Naive B cell (primary cell): Measurements from ENCODE around the gene PLK4. TPM values are rescaled to one million over a fixed set of nuclear protein-coding genes. Genes with fewer than 3 reads are reported as not detected.

Source experiments
- ATAC-seq, 2 donors: fragments of 150-1000 bp; cut with Tn5 transposase; 2 replicates each; pipeline ENCODE4 v1.10.0; 2021; ENCODE audit warnings: low read depth in 2 of 2, mild to moderate bottlenecking in 2 of 2, moderate library complexity in 2 of 2
- DNase-seq: peaks from one replicate; pipeline ENCODE4 v3.0.0; 2022
- H3K27ac Mint-ChIP-seq, 6 donors: one replicate each; pipeline ENCODE4 v1.8.0; 2020 to 2022; ENCODE audit warnings: mild to moderate bottlenecking in 6 of 6, mixed read lengths in 6 of 6, moderate library complexity in 5 of 6, inconsistent platforms in 2 of 6
- H3K27me3 Mint-ChIP-seq, 3 donors: one replicate each; pipeline ENCODE4 v1.8.0; 2021 to 2022; ENCODE audit warnings: mixed read lengths in 3 of 3, mild to moderate bottlenecking in 1 of 3
- H3K36me3 Mint-ChIP-seq, 2 donors: one replicate each; pipeline ENCODE4 v1.8.0; 2020 to 2022; ENCODE audit warnings: mixed read lengths in 2 of 2, inconsistent platforms in 1 of 2, mild to moderate bottlenecking in 1 of 2
- H3K4me1 Mint-ChIP-seq, 3 donors: one replicate each; pipeline ENCODE4 v1.8.0; 2020 to 2022; ENCODE audit warnings: mixed read lengths in 3 of 3, inconsistent platforms in 1 of 3, mild to moderate bottlenecking in 1 of 3, moderate library complexity in 1 of 3
- H3K4me3 Mint-ChIP-seq, 8 donors: one replicate each; pipeline ENCODE4 v1.8.0; 2020 to 2022; ENCODE audit warnings: mild to moderate bottlenecking in 8 of 8, mixed read lengths in 8 of 8, moderate library complexity in 8 of 8, inconsistent platforms in 2 of 8
- H3K9me3 Mint-ChIP-seq, 7 donors: one replicate each; pipeline ENCODE4 v1.8.0; 2020 to 2022; ENCODE audit warnings: mixed read lengths in 7 of 7, mild to moderate bottlenecking in 5 of 7, inconsistent platforms in 2 of 7, moderate library complexity in 1 of 7
- polyA plus RNA-seq, 6 donors: library from polyadenylated mRNA; unstranded; fragments of 300-500 nt; fragmentation: Illumina TruSeq; gene quantifications; one replicate each; pipeline ENCODE4 v1.2.3, GENCODE V29; 2021; ENCODE audit warnings: low read depth in 6 of 6

PLK4 gene
- 1 to 10 TPM in 2 of 6 donors, under 1 TPM in 3, not detected in 1; 0.61 to 2.3 (median 0.85) TPM for polyA plus RNA-seq

GRCh38 chr4:127880763-127881562, at the start of gene PLK4:
PLK4 (plus strand) TSS chr4:127880893; CDS start chr4:127881135, 242 bp downstream.
- peak; percentile 94 for DNase-seq
- peak; percentile 96 for ATAC-seq
- peaks cover 15 to 20% (median 17%) of the 10 kb centered on the region in 3 donors for H3K4me1 Mint-ChIP-seq
- H3K9me3 Mint-ChIP-seq: no peaks in the 10 kb centered on the region
- H3K27me3 Mint-ChIP-seq: no peaks in the 10 kb centered on the region
- H3K36me3 Mint-ChIP-seq: peaks cover 0 to 5% of the 10 kb centered on the region in 2 donors
- peak within 1 kb of the TSS; percentile 96 to 99 (median 99) for H3K27ac Mint-ChIP-seq
- peak within 1 kb of the TSS; percentile 95 to 100 (median 96) for H3K4me3 Mint-ChIP-seq

- peak; percentile 80 to 88 for ATAC-seq
- peaks cover 6 to 14% (median 10%) of the 10 kb centered on the region in 3 donors for H3K4me1 Mint-ChIP-seq
- H3K27me3 Mint-ChIP-seq: no peaks in the 10 kb centered on the region
- no peaks in the 10 kb centered on the region for H3K9me3 Mint-ChIP-seq
- H3K27ac Mint-ChIP-seq: no peak overlapping the region
- H3K4me3 Mint-ChIP-seq: no peak overlapping the region
- peak; percentile 11 for DNase-seq
- no peaks in the 10 kb centered on the region for H3K36me3 Mint-ChIP-seq
These were observed 48.1 kb upstream of the PLK4 start for GRCh38 chr4:127832585-127832984.

GRCh38 chr4:127843704-127844600, 36.7 kb upstream of the PLK4 start:
- peaks cover 0 to 4% (median 0%) of the 10 kb centered on the region in 3 donors for H3K4me1 Mint-ChIP-seq
- no peaks in the 10 kb centered on the region for H3K27me3 Mint-ChIP-seq
- ATAC-seq: no peak

GRCh38 chr4:127844601-127845116, 36.0 kb upstream of the PLK4 start:
- H3K9me3 Mint-ChIP-seq: peaks cover 3 to 37% (median 29%) of the 10 kb centered on the region in 7 donors
- H3K27ac Mint-ChIP-seq: no peak overlapping the region
- no peak for ATAC-seq
- H3K27me3 Mint-ChIP-seq: no peaks in the 10 kb centered on the region
- DNase-seq: no peak
- H3K4me3 Mint-ChIP-seq: peak overlapping the region in 1 of 8 donors; percentile 5
- H3K4me1 Mint-ChIP-seq: peaks cover 0 to 4% (median 0%) of the 10 kb centered on the region in 3 donors
- H3K36me3 Mint-ChIP-seq: peaks cover 34 to 45% of the 10 kb centered on the region in 2 donors

More at GRCh38 chr4:127843704-127844600, 36.7 kb upstream of the PLK4 start:
- Mint-ChIP-seq H3K9me3 (peaks cover 0 to 30% (median 25%) of the 10 kb centered on the region in 7 donors), H3K36me3 (peaks cover 29 to 38% of the 10 kb centered on the region in 2 donors), H3K27ac (no peak overlapping the region), H3K4me3 (no peak overlapping the region)
- DNase-seq: no peak

- Mint-ChIP-seq H3K4me1 (peaks cover 0 to 4% (median 0%) of the 10 kb centered on the region in 3 donors), H3K27ac (peak overlapping the region in 2 of 6 donors; percentile 38 to 57), H3K4me3 (peak overlapping the region in 1 of 8 donors; percentile 15), H3K27me3 (no peaks in the 10 kb centered on the region), H3K36me3 (peaks cover 48 to 56% of the 10 kb centered on the region in 2 donors), H3K9me3 (peaks cover 12 to 51% (median 42%) of the 10 kb centered on the region in 7 donors)
- ATAC-seq (no peak), DNase-seq (no peak)
These were observed 34.6 kb upstream of the PLK4 start for GRCh38 chr4:127846061-127846460.

GRCh38 chr4:127846765-127847164, 33.9 kb upstream of the PLK4 start:
- H3K27me3 Mint-ChIP-seq: no peaks in the 10 kb centered on the region
- H3K9me3 Mint-ChIP-seq: peaks cover 16 to 58% (median 48%) of the 10 kb centered on the region in 7 donors
- H3K4me1 Mint-ChIP-seq: peaks cover 0 to 4% (median 0%) of the 10 kb centered on the region in 3 donors
- peak overlapping the region in 1 of 6 donors; percentile 64 for H3K27ac Mint-ChIP-seq
- H3K4me3 Mint-ChIP-seq: no peak overlapping the region
- DNase-seq: no peak
- peaks cover 53 to 63% of the 10 kb centered on the region in 2 donors for H3K36me3 Mint-ChIP-seq
- ATAC-seq: no peak

GRCh38 chr4:127849505-127850234, 31.0 kb upstream of the PLK4 start:
- H3K9me3 Mint-ChIP-seq: peaks cover 16 to 83% (median 58%) of the 10 kb centered on the region in 7 donors
- no peak overlapping the region for H3K4me3 Mint-ChIP-seq
- peak overlapping the region in 1 of 6 donors; percentile 2 for H3K27ac Mint-ChIP-seq
- ATAC-seq (no peak), DNase-seq (no peak)
- no peaks in the 10 kb centered on the region for H3K27me3 Mint-ChIP-seq
- H3K4me1 Mint-ChIP-seq: peaks cover 0 to 2% (median 0%) of the 10 kb centered on the region in 3 donors
- peaks cover 65 to 69% of the 10 kb centered on the region in 2 donors for H3K36me3 Mint-ChIP-seq

GRCh38 chr4:127852661-127853060, 28.0 kb upstream of the PLK4 start:
- Mint-ChIP-seq H3K4me3 (no peak overlapping the region), H3K9me3 (peaks cover 16 to 77% (median 50%) of the 10 kb centered on the region in 7 donors), H3K36me3 (peaks cover 47 to 60% of the 10 kb centered on the region in 2 donors), H3K27me3 (no peaks in the 10 kb centered on the region), H3K27ac (no peak overlapping the region), H3K4me1 (peaks cover 3 to 10% (median 6%) of the 10 kb centered on the region in 3 donors)
- ATAC-seq (no peak), DNase-seq (no peak)

GRCh38 chr4:127856196-127856812, 24.4 kb upstream of the PLK4 start:
- peaks cover 8 to 62% (median 35%) of the 10 kb centered on the region in 7 donors for H3K9me3 Mint-ChIP-seq
- peaks cover 10 to 14% (median 14%) of the 10 kb centered on the region in 3 donors for H3K4me1 Mint-ChIP-seq
- ATAC-seq: no peak
- H3K4me3 Mint-ChIP-seq: no peak overlapping the region
- H3K36me3 Mint-ChIP-seq: peaks cover 34 to 46% of the 10 kb centered on the region in 2 donors
- no peaks in the 10 kb centered on the region for H3K27me3 Mint-ChIP-seq
- peak overlapping the region in 1 of 6 donors; percentile 61 for H3K27ac Mint-ChIP-seq
- no peak for DNase-seq

- H3K27me3 Mint-ChIP-seq: no peaks in the 10 kb centered on the region
- peak overlapping the region in 1 of 8 donors; percentile 78 for H3K4me3 Mint-ChIP-seq
- peaks cover 28 to 40% of the 10 kb centered on the region in 2 donors for H3K36me3 Mint-ChIP-seq
- ATAC-seq: no peak
- peaks cover 10 to 16% (median 14%) of the 10 kb centered on the region in 3 donors for H3K4me1 Mint-ChIP-seq
- H3K9me3 Mint-ChIP-seq: peaks cover 4 to 58% (median 29%) of the 10 kb centered on the region in 7 donors
- peak overlapping the region in 2 of 6 donors; percentile 61 to 69 for H3K27ac Mint-ChIP-seq
- DNase-seq: no peak
These were observed 23.8 kb upstream of the PLK4 start for GRCh38 chr4:127856813-127857447.

- no peak overlapping the region for H3K27ac Mint-ChIP-seq
- peaks cover 4 to 55% (median 32%) of the 10 kb centered on the region in 7 donors for H3K9me3 Mint-ChIP-seq
- H3K4me1 Mint-ChIP-seq: peaks cover 10 to 19% (median 14%) of the 10 kb centered on the region in 3 donors
- no peaks in the 10 kb centered on the region for H3K27me3 Mint-ChIP-seq
- DNase-seq (no peak), ATAC-seq (no peak)
- peaks cover 27 to 34% of the 10 kb centered on the region in 2 donors for H3K36me3 Mint-ChIP-seq
- no peak overlapping the region for H3K4me3 Mint-ChIP-seq
These were observed 23.1 kb upstream of the PLK4 start for GRCh38 chr4:127857641-127858040.
